Neural cell (in vitro differentiated cells): Measurements from ENCODE around the gene KCNAB2.

Source experiments
- EP300 ChIP-seq: fragments of 450-650 bp; conservative IDR thresholded peaks from 2 replicates; pipeline ENCODE4 v1.6.1; 2014; ENCODE audit warnings: antibody characterized with exemption, mild to moderate bottlenecking, moderate library complexity; ENCODE audit not compliant: poor library complexity, severe bottlenecking
- EZH2 ChIP-seq: fragments of 200-600, 300-800 bp; shearing (Covaris generic), sonication (generic); IDR thresholded peaks from 2 replicates; pipeline ENCODE4 v1.6.1; 2014; ENCODE audit warnings: antibody characterized with exemption, low read length, borderline replicate concordance, mild to moderate bottlenecking; ENCODE audit not compliant: insufficient read depth, poor library complexity, severe bottlenecking
- MXI1 ChIP-seq: fragments of 450-650 bp; conservative IDR thresholded peaks from 2 replicates; pipeline ENCODE4 v1.6.1; 2014; ENCODE audit warnings: antibody characterized with exemption, mild to moderate bottlenecking; ENCODE audit not compliant: poor library complexity, severe bottlenecking
- POLR2AphosphoS5 ChIP-seq: IDR thresholded peaks from 2 replicates; pipeline ENCODE4 v1.6.1; 2012
- RAD21 ChIP-seq: fragments of 450-650 bp; conservative IDR thresholded peaks from 2 replicates; pipeline ENCODE4 v1.6.1; 2014; ENCODE audit warnings: antibody characterized with exemption, mild to moderate bottlenecking, moderate library complexity
- SMC3 ChIP-seq: fragments of 450-650 bp; conservative IDR thresholded peaks from 2 replicates; pipeline ENCODE4 v1.6.1; 2014; ENCODE audit warnings: antibody characterized with exemption, mild to moderate bottlenecking, moderate library complexity; ENCODE audit not compliant: poor library complexity
- TAF1 ChIP-seq: IDR thresholded peaks from 2 replicates; pipeline ENCODE4 v1.6.1; 2012; ENCODE audit warnings: low read depth
- TF ChIP-seq, protein P1 (sequence below): fragments of 450-650 bp; IDR thresholded peaks from 2 replicates; pipeline ENCODE4 v1.5.1; 2014; ENCODE audit warnings: antibody characterized with exemption, mild to moderate bottlenecking, moderate library complexity; ENCODE audit not compliant: poor library complexity, severe bottlenecking
- TF ChIP-seq, protein P2 (sequence below): IDR thresholded peaks from 2 replicates; pipeline ENCODE4 v1.6.1; 2012; ENCODE audit warnings: borderline replicate concordance

- TF ChIP-seq, protein P1, sequence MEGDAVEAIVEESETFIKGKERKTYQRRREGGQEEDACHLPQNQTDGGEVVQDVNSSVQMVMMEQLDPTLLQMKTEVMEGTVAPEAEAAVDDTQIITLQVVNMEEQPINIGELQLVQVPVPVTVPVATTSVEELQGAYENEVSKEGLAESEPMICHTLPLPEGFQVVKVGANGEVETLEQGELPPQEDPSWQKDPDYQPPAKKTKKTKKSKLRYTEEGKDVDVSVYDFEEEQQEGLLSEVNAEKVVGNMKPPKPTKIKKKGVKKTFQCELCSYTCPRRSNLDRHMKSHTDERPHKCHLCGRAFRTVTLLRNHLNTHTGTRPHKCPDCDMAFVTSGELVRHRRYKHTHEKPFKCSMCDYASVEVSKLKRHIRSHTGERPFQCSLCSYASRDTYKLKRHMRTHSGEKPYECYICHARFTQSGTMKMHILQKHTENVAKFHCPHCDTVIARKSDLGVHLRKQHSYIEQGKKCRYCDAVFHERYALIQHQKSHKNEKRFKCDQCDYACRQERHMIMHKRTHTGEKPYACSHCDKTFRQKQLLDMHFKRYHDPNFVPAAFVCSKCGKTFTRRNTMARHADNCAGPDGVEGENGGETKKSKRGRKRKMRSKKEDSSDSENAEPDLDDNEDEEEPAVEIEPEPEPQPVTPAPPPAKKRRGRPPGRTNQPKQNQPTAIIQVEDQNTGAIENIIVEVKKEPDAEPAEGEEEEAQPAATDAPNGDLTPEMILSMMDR: no peak
- TF ChIP-seq SMC3 (no peak), EP300 (no peak), RAD21 (no peak), EZH2 (no peak), POLR2AphosphoS5 (no peak), MXI1 (no peak), TAF1 (no peak)
- TF ChIP-seq, protein P2, sequence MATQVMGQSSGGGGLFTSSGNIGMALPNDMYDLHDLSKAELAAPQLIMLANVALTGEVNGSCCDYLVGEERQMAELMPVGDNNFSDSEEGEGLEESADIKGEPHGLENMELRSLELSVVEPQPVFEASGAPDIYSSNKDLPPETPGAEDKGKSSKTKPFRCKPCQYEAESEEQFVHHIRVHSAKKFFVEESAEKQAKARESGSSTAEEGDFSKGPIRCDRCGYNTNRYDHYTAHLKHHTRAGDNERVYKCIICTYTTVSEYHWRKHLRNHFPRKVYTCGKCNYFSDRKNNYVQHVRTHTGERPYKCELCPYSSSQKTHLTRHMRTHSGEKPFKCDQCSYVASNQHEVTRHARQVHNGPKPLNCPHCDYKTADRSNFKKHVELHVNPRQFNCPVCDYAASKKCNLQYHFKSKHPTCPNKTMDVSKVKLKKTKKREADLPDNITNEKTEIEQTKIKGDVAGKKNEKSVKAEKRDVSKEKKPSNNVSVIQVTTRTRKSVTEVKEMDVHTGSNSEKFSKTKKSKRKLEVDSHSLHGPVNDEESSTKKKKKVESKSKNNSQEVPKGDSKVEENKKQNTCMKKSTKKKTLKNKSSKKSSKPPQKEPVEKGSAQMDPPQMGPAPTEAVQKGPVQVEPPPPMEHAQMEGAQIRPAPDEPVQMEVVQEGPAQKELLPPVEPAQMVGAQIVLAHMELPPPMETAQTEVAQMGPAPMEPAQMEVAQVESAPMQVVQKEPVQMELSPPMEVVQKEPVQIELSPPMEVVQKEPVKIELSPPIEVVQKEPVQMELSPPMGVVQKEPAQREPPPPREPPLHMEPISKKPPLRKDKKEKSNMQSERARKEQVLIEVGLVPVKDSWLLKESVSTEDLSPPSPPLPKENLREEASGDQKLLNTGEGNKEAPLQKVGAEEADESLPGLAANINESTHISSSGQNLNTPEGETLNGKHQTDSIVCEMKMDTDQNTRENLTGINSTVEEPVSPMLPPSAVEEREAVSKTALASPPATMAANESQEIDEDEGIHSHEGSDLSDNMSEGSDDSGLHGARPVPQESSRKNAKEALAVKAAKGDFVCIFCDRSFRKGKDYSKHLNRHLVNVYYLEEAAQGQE: no peak
These were observed 37.7 kb downstream of the KCNAB2 start for GRCh38 chr1:6083385-6083784.
